ENCODE measurements around the gene ITGA2B. TPM values are rescaled to one million over a fixed set of nuclear protein-coding genes. Genes with fewer than 3 reads are reported as not detected.

Gene ITGA2B
- total and polyA plus RNA-seq, 4 donors, result 0.22 to 23.8 (median 0.31) TPM

DNA sequence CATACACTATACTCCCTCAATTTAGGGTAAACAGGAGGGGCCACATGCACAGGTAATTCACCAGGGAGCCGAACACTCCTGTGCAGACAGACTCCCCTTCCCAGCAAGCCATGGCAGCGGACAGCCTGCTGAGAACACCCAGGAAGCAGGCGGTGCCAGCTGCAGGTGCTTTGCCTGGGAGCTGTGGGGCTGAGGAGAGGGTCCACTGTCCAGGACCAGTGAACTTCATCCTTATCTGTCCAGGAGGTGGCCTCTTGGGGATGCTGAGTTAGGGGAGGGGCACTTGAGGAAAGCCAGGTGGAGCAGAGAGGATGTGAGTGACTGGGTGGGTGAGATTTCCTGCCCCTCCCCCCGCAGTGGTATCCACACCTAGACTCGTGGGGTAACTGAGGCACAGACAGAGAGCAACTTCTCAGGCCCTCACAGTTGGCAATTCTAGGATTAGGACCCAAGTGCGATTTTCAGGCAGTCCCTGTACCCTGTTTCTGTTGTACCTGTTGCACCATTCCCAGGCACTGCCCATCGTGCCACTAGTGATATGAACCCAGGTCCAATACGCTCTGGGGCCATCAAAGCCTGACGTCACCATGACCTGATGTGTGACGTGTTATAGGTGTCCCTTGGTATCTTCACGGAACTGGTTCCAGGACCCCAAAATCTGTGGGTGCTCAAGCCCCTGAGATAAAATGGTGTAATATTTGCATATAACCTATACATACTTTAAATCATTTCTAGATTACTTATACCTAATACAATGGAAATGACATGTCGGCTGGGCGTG is 43.2 kb downstream of the ITGA2B start:
- H3K9ac ChIP-seq (ENCODE audit: low read depth in 1 of 2, low read length in 2 of 2), result peak overlapping the region; percentile 9 to 85

More for the DNA sequence above, 43.2 kb downstream of the ITGA2B start:
- peaks cover 0 to 21% (median 12%) of the 10 kb centered on the region in 4 donors for H3K4me1 ChIP-seq (ENCODE audit: control insufficient read depth in 4 of 4, insufficient read depth in 4 of 4, low read length in 3 of 4)
- no peak for DNase-seq (ENCODE audit: low spot score)
- WGBS, result 76% methylated on average over 13 of the region's 13 CpGs
- H3K4me3 ChIP-seq (ENCODE audit: low read depth in 1 of 3, low read length in 3 of 3), result peak overlapping the region in 1 of 3 donors; percentile 57
- H3K27me3 ChIP-seq (ENCODE audit: control insufficient read depth in 4 of 4, insufficient read depth in 4 of 4, low read length in 3 of 4), result no peaks in the 10 kb centered on the region
- TF ChIP-seq EGR1 (IDR thresholded peaks at IDR 0.05; ENCODE audit: low read depth in 2 of 2) (no peak), TAF1 (conservative IDR thresholded peaks at IDR 0.05) (no peak), YY1 (IDR thresholded peaks at IDR 0.05) (no peak), NR2F2 (IDR thresholded peaks at IDR 0.05) (no peak), GABPA (IDR thresholded peaks at IDR 0.05 in 1 of 2, conservative IDR thresholded peaks at IDR 0.05 in 1 of 2) (no peak), FOXA2 (IDR thresholded peaks at IDR 0.05) (no peak), HNF4G (IDR thresholded peaks at IDR 0.05) (no peak), RXRA (IDR thresholded peaks at IDR 0.05) (no peak), HNF4A (conservative IDR thresholded peaks at IDR 0.05) (no peak), SP1 (IDR thresholded peaks at IDR 0.05) (no peak), RAD21 (IDR thresholded peaks at IDR 0.05) (no peak), JUND (IDR thresholded peaks at IDR 0.05) (no peak), FOXA1 (IDR thresholded peaks at IDR 0.05) (no peak)
- TF ChIP-seq, protein P1, sequence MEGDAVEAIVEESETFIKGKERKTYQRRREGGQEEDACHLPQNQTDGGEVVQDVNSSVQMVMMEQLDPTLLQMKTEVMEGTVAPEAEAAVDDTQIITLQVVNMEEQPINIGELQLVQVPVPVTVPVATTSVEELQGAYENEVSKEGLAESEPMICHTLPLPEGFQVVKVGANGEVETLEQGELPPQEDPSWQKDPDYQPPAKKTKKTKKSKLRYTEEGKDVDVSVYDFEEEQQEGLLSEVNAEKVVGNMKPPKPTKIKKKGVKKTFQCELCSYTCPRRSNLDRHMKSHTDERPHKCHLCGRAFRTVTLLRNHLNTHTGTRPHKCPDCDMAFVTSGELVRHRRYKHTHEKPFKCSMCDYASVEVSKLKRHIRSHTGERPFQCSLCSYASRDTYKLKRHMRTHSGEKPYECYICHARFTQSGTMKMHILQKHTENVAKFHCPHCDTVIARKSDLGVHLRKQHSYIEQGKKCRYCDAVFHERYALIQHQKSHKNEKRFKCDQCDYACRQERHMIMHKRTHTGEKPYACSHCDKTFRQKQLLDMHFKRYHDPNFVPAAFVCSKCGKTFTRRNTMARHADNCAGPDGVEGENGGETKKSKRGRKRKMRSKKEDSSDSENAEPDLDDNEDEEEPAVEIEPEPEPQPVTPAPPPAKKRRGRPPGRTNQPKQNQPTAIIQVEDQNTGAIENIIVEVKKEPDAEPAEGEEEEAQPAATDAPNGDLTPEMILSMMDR (IDR thresholded peaks at IDR 0.05; ENCODE audit: low read depth, low read length, missing input control), result no peak
- TF ChIP-seq, protein P2, sequence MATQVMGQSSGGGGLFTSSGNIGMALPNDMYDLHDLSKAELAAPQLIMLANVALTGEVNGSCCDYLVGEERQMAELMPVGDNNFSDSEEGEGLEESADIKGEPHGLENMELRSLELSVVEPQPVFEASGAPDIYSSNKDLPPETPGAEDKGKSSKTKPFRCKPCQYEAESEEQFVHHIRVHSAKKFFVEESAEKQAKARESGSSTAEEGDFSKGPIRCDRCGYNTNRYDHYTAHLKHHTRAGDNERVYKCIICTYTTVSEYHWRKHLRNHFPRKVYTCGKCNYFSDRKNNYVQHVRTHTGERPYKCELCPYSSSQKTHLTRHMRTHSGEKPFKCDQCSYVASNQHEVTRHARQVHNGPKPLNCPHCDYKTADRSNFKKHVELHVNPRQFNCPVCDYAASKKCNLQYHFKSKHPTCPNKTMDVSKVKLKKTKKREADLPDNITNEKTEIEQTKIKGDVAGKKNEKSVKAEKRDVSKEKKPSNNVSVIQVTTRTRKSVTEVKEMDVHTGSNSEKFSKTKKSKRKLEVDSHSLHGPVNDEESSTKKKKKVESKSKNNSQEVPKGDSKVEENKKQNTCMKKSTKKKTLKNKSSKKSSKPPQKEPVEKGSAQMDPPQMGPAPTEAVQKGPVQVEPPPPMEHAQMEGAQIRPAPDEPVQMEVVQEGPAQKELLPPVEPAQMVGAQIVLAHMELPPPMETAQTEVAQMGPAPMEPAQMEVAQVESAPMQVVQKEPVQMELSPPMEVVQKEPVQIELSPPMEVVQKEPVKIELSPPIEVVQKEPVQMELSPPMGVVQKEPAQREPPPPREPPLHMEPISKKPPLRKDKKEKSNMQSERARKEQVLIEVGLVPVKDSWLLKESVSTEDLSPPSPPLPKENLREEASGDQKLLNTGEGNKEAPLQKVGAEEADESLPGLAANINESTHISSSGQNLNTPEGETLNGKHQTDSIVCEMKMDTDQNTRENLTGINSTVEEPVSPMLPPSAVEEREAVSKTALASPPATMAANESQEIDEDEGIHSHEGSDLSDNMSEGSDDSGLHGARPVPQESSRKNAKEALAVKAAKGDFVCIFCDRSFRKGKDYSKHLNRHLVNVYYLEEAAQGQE (IDR thresholded peaks at IDR 0.05), result no peak
- TF ChIP-seq, protein P3, sequence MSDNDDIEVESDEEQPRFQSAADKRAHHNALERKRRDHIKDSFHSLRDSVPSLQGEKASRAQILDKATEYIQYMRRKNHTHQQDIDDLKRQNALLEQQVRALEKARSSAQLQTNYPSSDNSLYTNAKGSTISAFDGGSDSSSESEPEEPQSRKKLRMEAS (IDR thresholded peaks at IDR 0.05), result no peak
- TF ChIP-seq, protein P4, sequence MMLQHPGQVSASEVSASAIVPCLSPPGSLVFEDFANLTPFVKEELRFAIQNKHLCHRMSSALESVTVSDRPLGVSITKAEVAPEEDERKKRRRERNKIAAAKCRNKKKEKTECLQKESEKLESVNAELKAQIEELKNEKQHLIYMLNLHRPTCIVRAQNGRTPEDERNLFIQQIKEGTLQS (IDR thresholded peaks at IDR 0.05), result no peak
- TF ChIP-seq, protein P5, sequence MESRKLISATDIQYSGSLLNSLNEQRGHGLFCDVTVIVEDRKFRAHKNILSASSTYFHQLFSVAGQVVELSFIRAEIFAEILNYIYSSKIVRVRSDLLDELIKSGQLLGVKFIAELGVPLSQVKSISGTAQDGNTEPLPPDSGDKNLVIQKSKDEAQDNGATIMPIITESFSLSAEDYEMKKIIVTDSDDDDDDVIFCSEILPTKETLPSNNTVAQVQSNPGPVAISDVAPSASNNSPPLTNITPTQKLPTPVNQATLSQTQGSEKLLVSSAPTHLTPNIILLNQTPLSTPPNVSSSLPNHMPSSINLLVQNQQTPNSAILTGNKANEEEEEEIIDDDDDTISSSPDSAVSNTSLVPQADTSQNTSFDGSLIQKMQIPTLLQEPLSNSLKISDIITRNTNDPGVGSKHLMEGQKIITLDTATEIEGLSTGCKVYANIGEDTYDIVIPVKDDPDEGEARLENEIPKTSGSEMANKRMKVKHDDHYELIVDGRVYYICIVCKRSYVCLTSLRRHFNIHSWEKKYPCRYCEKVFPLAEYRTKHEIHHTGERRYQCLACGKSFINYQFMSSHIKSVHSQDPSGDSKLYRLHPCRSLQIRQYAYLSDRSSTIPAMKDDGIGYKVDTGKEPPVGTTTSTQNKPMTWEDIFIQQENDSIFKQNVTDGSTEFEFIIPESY (IDR thresholded peaks at IDR 0.05), result no peak
- peak overlapping the region in 1 of 2 donors; percentile 48 for H3K27ac ChIP-seq (ENCODE audit: low read depth in 1 of 2, low read length in 2 of 2)
- no peaks in the 10 kb centered on the region for H3K9me3 ChIP-seq (ENCODE audit: control insufficient read depth in 4 of 4, low read length in 3 of 4)
- peaks cover 0 to 15% (median 6%) of the 10 kb centered on the region in 4 donors for H3K36me3 ChIP-seq (ENCODE audit: control insufficient read depth in 4 of 4, insufficient read depth in 3 of 4, low read depth in 1 of 4, low read length in 3 of 4)
